ENCODE measurements around the gene PRRG4.

DNA sequence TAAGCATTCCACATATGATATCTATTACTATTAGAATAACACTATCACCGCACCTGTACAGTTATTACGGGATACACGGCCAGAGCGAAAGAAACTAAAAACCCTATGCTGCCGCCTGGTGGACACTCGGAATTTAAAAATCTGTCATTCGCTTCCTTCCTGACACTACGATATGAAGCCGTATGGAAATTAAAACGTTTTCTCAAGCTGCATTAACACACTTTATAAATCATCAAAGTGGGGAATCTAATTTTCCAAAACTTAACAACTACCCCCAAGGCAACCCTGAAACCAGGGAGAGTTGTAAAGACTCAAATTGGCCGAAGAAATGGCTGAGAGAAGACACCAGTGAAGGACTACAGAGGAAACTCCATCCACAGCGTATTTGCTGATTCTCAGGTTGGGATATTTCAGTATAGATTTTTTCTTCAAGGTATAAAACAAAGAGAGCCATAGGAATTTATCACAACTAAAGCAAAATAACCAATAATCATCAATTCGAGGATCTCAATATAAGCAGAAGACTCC, 36.7 kb upstream of the PRRG4 start:
- TF ChIP-seq, protein P1, sequence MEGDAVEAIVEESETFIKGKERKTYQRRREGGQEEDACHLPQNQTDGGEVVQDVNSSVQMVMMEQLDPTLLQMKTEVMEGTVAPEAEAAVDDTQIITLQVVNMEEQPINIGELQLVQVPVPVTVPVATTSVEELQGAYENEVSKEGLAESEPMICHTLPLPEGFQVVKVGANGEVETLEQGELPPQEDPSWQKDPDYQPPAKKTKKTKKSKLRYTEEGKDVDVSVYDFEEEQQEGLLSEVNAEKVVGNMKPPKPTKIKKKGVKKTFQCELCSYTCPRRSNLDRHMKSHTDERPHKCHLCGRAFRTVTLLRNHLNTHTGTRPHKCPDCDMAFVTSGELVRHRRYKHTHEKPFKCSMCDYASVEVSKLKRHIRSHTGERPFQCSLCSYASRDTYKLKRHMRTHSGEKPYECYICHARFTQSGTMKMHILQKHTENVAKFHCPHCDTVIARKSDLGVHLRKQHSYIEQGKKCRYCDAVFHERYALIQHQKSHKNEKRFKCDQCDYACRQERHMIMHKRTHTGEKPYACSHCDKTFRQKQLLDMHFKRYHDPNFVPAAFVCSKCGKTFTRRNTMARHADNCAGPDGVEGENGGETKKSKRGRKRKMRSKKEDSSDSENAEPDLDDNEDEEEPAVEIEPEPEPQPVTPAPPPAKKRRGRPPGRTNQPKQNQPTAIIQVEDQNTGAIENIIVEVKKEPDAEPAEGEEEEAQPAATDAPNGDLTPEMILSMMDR (IDR thresholded peaks at IDR 0.05; ENCODE audit: borderline replicate concordance, extremely low read depth, low read length, poor library complexity, severe bottlenecking): peak; percentile 84
- TF ChIP-seq EZH2 (IDR thresholded peaks at IDR 0.05; ENCODE audit: borderline replicate concordance, low read depth, low read length, severe bottlenecking): no peak
